A673 (cell line): ENCODE measurements around the gene JOSD2. TPM values are rescaled to one million over a fixed set of nuclear protein-coding genes. Genes with fewer than 3 reads are reported as not detected.

Experiments
- BruUV-seq: library from RNA; stranded (reverse); fragments of 400-500 nt; replicated peaks from 2 replicates; lab custom pipeline; 2021; lab: Mats Ljungman, UMichigan
- CTCF ChIA-PET: fragments of 300-600 bp; sonication (Branson Sonifier 250); formaldehyde crosslinking; loops from one replicate; lab custom pipeline; 2022; ENCODE audit warnings: antibody characterized with exemption; lab: Charles Lee
- POLR2A ChIA-PET: fragments of 300-600 bp; sonication (Branson Sonifier 250); formaldehyde crosslinking; loops from one replicate; lab custom pipeline; 2022; ENCODE audit warnings: antibody characterized with exemption; ENCODE audit not compliant: low non-redundant PET; lab: Charles Lee
- DNase-seq: peaks from one replicate; pipeline ENCODE4 v3.0.0-alpha.2; 2015; ENCODE audit warnings: low spot score
- H3K27ac ChIP-seq: fragments of 200-600 bp; sonication (generic); 2 replicates; pipeline ENCODE4 v1.5.1; 2016; ENCODE audit warnings: mixed run types, low read depth, mild to moderate bottlenecking, mixed read lengths, antibody characterized with exemption, low read length; ENCODE audit not compliant: poor library complexity, severe bottlenecking
- H3K27me3 ChIP-seq: fragments of 200-600 bp; sonication (generic); replicated peaks from 2 replicates; pipeline ENCODE4 v1.6.1; 2017; ENCODE audit warnings: mixed run types, low read depth, mild to moderate bottlenecking, mixed read lengths, antibody characterized with exemption, low read length; ENCODE audit not compliant: insufficient read depth, poor library complexity
- H3K36me3 ChIP-seq: fragments of 200-600 bp; sonication (generic); 2 replicates; pipeline ENCODE4 v1.6.1; 2016; ENCODE audit warnings: mixed run types, mild to moderate bottlenecking, mixed read lengths, antibody characterized with exemption, low read length; ENCODE audit not compliant: insufficient read depth, poor library complexity, severe bottlenecking
- H3K4me1 ChIP-seq: fragments of 200-600 bp; sonication (generic); 2 replicates; pipeline ENCODE4 v1.6.1; 2017; ENCODE audit warnings: mixed run types, mild to moderate bottlenecking, mixed read lengths, antibody characterized with exemption, low read length; ENCODE audit not compliant: insufficient read depth, poor library complexity, severe bottlenecking
- H3K4me3 ChIP-seq: fragments of 200-600 bp; sonication (generic); 2 replicates; pipeline ENCODE4 v1.5.1; 2016; ENCODE audit warnings: low read depth, mixed run types, mild to moderate bottlenecking, mixed read lengths, low read length; ENCODE audit not compliant: poor library complexity, severe bottlenecking
- H3K9me3 ChIP-seq: fragments of 200-600 bp; sonication (generic); 2 replicates; pipeline ENCODE4 v1.6.1; 2016; ENCODE audit warnings: mixed run types, low read depth, mild to moderate bottlenecking, mixed read lengths, antibody characterized with exemption, low read length; ENCODE audit not compliant: poor library complexity, severe bottlenecking
- EZH2 ChIP-seq: fragments of 200-600 bp; sonication (generic); IDR thresholded peaks from 2 replicates; pipeline ENCODE4 v1.6.1; 2017; ENCODE audit warnings: borderline replicate concordance, low read depth, mild to moderate bottlenecking, mixed read lengths, antibody characterized with exemption, low read length; ENCODE audit not compliant: poor library complexity, severe bottlenecking
- intact Hi-C: fragments of 100-400 bp; cut with micrococcal nuclease; formaldehyde crosslinking; loops from one replicate; pipeline ENCODE4 v1.10.0; 2022; ENCODE audit not compliant: unreplicated experiment
- total RNA-seq: library from RNA; stranded (reverse); gene quantifications from 2 replicates; pipeline ENCODE4 v1.2.3, GENCODE V29; 2021
- TF ChIP-seq, protein P1 (sequence below): fragments of 300-800, 200-600 bp; sonication (generic); conservative IDR thresholded peaks from 2 replicates; pipeline ENCODE4 v1.5.1; 2017; ENCODE audit warnings: low read depth, mild to moderate bottlenecking, antibody characterized with exemption, low read length, moderate library complexity, mixed read lengths

JOSD2 gene
- total RNA-seq, 1 experiment from 2014 or later = 26.8 TPM

- ChIA-PET POLR2A (no interaction called here), CTCF (no interaction called here)
- no peak for TF ChIP-seq EZH2
- TF ChIP-seq, protein P1, sequence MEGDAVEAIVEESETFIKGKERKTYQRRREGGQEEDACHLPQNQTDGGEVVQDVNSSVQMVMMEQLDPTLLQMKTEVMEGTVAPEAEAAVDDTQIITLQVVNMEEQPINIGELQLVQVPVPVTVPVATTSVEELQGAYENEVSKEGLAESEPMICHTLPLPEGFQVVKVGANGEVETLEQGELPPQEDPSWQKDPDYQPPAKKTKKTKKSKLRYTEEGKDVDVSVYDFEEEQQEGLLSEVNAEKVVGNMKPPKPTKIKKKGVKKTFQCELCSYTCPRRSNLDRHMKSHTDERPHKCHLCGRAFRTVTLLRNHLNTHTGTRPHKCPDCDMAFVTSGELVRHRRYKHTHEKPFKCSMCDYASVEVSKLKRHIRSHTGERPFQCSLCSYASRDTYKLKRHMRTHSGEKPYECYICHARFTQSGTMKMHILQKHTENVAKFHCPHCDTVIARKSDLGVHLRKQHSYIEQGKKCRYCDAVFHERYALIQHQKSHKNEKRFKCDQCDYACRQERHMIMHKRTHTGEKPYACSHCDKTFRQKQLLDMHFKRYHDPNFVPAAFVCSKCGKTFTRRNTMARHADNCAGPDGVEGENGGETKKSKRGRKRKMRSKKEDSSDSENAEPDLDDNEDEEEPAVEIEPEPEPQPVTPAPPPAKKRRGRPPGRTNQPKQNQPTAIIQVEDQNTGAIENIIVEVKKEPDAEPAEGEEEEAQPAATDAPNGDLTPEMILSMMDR = no peak
- no peak for DNase-seq
- no TSS peak for BruUV-seq
- Histone ChIP-seq H3K9me3 (no peaks in the 10 kb centered on the region), H3K36me3 (no peaks in the 10 kb centered on the region), H3K4me1 (no peaks in the 10 kb centered on the region), H3K4me3 (no peak overlapping the region), H3K27ac (no peak overlapping the region), H3K27me3 (no peaks in the 10 kb centered on the region)
- intact Hi-C loops = no loop called here
Observed at GRCh38 chr19:50522881-50523280, 11.9 kb upstream of the JOSD2 start.

- intact Hi-C loops = no loop called here
- Histone ChIP-seq H3K9me3 (no peaks in the 10 kb centered on the region), H3K27me3 (no peaks in the 10 kb centered on the region), H3K4me3 (no peak overlapping the region), H3K4me1 (no peaks in the 10 kb centered on the region), H3K36me3 (no peaks in the 10 kb centered on the region), H3K27ac (no peak overlapping the region)
- ChIA-PET CTCF (no interaction called here), POLR2A (no interaction called here)
- DNase-seq = no peak
- no peak for TF ChIP-seq EZH2
- TF ChIP-seq, protein P1 = no peak
- BruUV-seq = no TSS peak
Observed at GRCh38 chr19:50520822-50521465, 10.0 kb upstream of the JOSD2 start.

GRCh38 chr19:50519006-50519575 lies 8.1 kb upstream of the JOSD2 start:
- intact Hi-C loops = no loop called here
- no TSS peak for BruUV-seq
- Histone ChIP-seq H3K9me3 (no peaks in the 10 kb centered on the region), H3K27me3 (no peaks in the 10 kb centered on the region), H3K36me3 (no peaks in the 10 kb centered on the region), H3K4me1 (no peaks in the 10 kb centered on the region), H3K27ac (no peak overlapping the region), H3K4me3 (no peak overlapping the region)
- CTCF ChIA-PET = no interaction called here
- no peak for DNase-seq
- POLR2A ChIA-PET = no interaction called here
- no peak for TF ChIP-seq EZH2
- TF ChIP-seq, protein P1 = no peak
